Hematopoietic multipotent progenitor cell treated with erythropoietin and hydrocortisone succinate and interleukin-3 and kit ligand, for 17 days (in vitro differentiated cells): ENCODE measurements around the gene AMIGO3.
"Not testable (repeated sequence)": the region's sequence is repeated elsewhere in the genome, so short reads cannot be mapped to it uniquely, and the experiment has no call there.

ENCODE experiments used
- DNase-seq: peaks from one replicate; pipeline ENCODE4 v3.0.0-alpha.2; 2015; ENCODE audit warnings: low spot score

Gene AMIGO3

DNA sequence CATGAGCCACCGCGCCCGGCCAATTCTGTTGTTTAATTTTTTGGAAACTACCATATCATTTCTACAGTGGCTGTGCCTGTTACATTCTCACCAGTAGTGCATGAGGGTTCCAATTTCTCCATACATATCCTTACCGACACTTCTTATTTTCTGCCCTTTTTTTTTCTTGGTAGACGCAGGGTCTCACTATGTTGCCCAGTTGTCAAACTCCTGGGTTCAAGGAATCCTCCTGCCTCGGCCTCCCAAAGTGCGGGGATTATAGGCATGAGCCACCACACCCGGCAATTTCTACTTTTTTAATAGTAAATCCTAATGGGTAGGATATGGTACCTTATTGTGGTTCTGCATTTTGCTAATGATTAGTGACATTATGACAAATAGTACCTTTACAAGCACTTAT is 9.6 kb downstream of the AMIGO3 start:
- DNase-seq = no peak

DNA sequence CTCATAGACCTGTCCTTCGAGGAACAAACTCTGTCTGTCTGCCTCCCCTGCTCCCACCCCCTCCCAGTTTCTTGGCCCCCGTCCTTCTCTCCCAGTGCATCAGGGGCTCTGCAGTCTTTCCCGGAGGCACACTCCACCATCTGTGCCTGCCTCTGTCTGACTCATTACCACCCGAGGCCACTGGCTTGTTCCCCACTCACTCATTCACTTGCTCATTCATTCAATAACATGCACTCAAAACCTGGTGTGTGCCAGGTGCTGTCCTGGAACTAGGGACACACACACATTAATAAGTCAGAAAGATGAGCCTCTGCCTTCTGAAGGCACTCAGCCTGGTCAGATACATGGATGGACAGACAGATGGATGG is 12.4 kb downstream of the AMIGO3 start:
- no peak for DNase-seq

- no peak for DNase-seq
Observed at GRCh38 chr3:49706456-49707112, 12.9 kb downstream of the AMIGO3 start.

- no peak for DNase-seq
Observed at GRCh38 chr3:49705390-49705960, 14.0 kb downstream of the AMIGO3 start.

GRCh38 chr3:49704629-49705028 is 14.9 kb downstream of the AMIGO3 start:
- no peak for DNase-seq

GRCh38 chr3:49703956-49704355 is 15.5 kb downstream of the AMIGO3 start:
- no peak for DNase-seq

- DNase-seq = peak; percentile 81
Observed at GRCh38 chr3:49703443-49703927, 16.0 kb downstream of the AMIGO3 start.

DNA sequence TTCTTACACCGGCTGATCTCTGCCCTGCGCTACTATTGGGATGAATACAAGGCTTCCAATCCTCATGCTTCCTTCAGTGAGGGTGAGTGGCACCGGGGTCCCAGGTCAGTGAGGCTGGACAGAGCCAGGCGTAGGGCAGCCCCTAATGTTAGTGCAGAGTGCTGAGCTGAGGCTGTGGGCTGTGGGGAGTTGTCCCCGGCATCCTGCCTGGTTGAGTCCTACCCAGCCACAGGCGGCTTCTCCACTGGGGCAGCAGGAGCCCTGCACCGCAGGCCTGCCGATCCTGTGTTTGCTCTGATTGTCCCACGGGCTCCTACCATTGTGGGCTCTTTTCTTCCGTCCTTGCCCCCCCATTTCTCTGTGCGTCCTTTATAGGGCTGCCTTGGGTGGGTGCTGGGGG is 16.8 kb downstream of the AMIGO3 start:
- DNase-seq = no peak

- no peak for DNase-seq
Observed at GRCh38 chr3:49701388-49702077, 18.0 kb downstream of the AMIGO3 start.

DNA sequence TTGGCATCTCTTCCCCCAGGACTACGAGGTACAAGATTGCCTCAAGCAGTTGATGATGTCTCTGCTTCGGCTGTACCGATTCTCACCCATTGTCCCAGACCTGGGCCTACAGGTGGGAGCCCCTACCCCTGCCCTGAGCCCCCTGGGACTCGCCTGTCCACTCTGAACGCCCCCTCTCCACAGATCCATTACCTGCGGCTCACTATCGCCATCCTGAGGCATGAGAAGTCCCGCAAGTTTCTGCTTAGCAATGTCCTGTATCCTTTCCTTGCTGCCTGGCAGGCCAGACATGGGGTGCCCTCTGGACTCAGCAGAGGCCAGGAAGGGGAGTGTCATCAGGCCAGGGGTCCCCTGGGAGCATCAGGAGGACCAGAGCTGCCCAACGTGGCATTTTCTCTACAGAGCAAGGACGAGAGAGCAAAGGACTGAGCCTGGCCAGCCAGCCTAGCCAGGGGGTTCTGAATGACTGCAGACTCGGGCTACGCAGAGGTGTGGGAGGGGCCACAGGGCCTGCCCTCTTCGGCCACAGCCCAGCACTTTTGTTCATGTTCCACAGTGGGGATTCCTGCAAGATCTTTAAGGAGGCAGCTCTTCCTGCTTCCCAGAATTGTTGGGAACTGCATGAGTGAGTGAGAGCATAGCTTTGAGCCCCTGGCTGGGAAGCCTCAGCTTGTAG is 18.9 kb downstream of the AMIGO3 start:
- DNase-seq = no peak

DNA sequence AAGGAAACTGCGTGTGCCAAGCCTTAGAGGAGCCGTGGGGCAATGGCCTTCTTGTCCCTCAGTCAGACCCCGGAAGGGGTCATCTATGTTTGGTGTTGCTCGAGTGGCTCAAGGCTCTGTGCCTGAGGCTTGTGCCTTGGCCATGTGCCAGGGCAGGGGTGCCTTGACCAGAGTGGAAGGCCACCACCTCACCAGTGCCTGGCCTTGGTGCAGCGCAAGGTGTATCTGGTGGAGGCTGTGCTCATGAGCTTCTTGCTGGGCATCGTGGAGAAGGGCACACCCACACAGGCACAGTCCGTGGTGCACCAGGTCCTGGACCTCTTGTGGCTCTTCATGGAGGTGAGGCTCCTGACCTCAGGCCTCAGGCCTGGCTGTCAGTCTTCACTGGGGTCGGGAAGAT is 19.5 kb downstream of the AMIGO3 start:
- no peak for DNase-seq

- peak; percentile 31 for DNase-seq
Observed at GRCh38 chr3:49699281-49699979, 20.1 kb downstream of the AMIGO3 start.

DNA sequence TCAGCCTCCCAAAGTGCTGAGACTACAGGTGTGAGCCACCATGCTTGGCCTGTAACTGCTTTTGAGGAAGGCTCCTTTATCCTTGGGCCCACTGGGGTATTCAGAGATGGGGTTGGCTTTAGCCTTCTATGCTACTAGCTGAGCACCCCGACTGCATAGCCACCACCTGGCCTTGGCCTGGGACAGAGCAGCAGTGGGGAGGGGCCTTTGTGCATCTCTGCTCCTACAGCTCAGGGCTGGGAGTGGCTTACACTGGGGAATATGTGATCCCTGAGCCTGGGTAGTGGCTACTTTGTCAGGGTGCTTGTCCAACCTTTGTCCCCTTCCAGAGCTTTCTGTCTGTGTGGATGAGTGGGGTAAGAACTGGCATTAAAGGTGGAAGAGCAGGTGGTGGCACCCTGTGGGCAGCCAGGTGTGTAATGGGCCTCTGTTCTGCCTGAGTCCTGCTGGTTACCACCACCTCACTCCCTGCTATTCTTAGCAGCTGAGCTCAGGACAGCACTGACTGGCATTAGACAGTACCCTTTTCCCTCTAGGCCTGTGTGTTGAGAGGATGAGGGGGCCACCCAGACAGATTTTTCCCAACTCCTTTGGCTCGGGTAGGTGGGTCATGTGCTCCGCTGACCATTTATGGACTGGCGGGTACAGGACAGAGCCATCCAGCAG is 24.0 kb downstream of the AMIGO3 start:
- DNase-seq = not testable (repeated sequence)

DNA sequence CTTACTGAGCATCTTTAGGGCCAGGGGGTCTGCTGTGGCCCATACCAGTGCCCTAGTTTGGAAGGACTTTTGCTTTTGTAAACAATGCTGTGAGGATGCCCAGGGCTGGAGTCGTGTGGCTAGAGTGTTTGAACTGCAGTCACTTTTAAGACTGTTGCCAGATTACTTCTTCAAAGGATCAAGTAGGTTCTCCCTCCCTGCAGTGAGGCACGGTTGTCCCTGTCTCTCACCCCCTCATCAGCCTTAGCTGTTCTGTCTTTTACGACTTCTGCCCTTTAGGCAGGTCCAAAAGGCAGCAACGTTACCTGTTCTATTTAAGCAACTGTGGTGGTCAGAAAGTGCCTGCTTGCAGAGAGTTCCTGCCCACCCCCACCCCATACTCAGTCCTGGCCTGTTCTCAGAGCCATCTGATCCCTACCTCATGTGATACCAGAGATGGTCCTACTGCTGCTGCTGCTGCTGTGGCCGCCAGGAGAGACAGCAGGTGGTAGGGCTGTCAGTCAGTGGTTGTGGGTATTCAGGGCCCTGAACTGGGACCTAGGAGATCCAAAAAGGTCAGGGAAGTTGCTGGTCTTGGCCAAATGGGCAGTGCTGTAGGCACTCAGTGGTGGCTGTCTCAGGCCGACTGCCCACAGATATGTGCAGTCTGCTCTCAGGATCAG is 24.9 kb downstream of the AMIGO3 start:
- DNase-seq = not testable (repeated sequence)

DNA sequence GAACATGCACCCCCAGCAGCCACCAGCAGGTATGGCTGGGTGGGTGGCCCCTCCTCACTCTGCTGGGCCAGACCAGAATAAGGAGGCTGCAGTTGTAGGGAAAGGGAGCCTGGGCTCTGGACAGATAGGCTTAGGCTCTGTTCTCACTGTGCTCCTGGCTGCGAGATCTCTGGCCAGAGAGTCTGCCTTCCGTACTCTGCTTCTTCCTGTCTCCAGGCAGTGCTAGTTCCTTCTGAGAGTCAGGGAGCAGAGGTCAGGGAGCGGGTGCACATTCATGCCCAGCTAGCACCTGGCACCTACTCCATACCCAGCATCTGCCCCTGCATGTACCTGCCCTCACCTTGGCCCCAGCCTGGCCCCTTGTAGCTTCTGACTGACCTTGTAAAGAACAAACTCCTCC is 28.0 kb downstream of the AMIGO3 start:
- not testable (repeated sequence) for DNase-seq

GRCh38 chr3:49690856-49691255 is 28.6 kb downstream of the AMIGO3 start:
- not testable (repeated sequence) for DNase-seq

GRCh38 chr3:49689908-49690624 is 29.4 kb downstream of the AMIGO3 start:
- DNase-seq = peak; percentile 26

DNA sequence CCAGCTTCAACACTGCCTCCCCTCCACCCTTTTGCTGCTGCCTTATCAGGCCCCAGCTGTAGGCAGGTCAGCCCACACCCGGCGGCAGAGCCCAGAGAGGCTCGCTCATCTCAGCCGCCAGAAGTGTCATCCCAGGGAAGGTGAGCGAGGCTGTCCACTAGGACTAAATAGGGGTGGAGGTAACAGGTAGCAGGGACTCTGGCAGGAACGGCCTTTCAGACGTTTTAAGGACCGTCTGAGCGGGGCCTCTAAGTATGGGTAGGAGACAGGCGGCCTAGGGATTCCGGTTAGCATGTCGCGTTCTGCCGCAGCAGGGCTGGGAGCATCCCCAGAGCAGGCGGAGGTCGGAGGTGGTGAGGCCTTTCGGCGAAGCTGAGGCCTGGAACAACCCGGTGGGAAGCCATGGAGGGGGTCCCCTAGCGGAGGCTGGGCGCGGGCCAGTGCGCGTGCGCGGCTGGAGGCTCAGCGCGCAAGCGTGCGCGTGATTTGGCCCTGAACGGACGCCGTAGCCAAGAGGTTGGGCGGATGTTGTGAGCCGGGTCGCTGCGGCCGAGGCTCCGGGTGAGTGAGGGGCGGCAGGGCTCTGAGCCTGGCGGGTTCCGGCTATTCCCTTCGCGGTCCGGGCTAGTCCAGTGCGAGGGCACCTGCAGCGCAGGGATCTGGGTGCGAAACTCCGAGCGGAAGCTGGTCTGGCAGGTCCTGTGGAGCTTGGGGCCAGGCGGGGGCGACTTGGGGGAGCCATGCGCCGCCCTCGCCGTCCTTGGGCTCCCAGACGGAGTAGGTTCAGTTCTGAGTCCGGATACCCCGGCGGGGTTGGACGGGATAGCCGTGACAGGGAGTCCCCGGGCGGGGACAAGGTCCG is 30.2 kb downstream of the AMIGO3 start, which contains the start of the genes MST1 and RNF123:
MST1 (minus strand) TSS at position 429 of the 862 bp plus-strand sequence. CDS start 783 bp downstream, outside the sequence.
RNF123 (plus strand) TSS at position 512 of the 862 bp plus-strand sequence. CDS start 1,609 bp downstream, outside the sequence.
- DNase-seq = peak; percentile 91
